Stimulated activated CD8-positive, alpha-beta memory T cell treated with anti-CD3 and anti-CD28 coated beads, Interleukin-4, amount 100 ng/mL, for 4 hours (primary cell): ENCODE data around the gene RGS10.

ENCODE experiments used
- DNase-seq, 2 donors: peaks; one replicate each; pipeline ENCODE4 v3.0.0-alpha.2; 2020; ENCODE audit warnings: low read depth in 2 of 2, low spot score in 1 of 2

Gene RGS10

DNA sequence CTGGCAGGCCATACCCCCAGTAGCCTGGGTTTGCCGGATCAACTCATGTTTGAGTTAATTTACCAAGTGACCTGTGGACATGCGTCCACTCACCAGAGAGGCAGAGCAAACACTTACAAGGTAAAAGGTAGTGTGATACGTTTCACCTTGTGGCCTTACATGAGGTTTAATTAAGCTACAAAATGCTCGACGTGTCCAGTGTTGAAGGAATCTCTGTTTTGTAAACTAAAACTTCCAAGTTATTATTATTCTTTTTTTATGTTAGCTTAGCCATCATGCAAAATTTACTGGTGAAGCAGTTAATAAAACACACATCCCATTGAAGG is 42.9 kb downstream of the RGS10 start:
- DNase-seq: no peak

DNA sequence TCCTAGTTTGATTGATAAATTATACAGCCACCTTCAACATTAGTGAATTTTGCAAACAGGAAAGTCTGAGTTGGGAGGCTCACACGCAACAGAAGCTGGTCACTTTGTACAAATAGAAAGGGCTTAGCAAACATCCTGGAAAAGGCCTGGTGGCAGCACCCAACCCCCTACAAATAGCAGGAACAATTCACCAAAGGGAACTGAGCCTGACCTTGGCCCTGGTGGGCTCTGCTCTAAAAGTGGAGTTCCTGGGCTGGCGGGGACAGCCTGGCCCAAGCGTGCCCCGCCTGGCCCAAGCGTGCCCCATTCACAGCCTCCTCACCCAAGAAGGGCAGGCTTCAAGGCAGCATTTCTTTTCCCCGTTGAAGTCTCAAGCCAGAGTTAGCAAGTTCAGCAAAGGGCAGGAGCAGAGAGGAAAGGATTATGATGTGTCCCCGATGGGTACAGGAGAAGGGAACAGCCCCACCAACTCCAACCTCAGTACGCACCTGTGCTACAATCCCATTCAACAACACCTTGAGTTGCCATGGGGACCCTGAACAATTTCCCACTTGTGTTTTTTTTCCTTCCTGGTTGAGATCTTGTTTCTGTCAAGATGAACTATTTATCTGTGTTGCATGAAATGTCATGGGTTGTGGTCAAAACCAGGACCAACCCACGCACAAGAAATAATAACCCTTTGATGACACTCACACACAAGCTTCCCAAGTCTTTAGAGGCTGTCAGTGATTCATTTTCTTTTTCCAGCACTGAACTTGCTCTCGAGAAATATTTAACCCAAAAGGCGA is 43.4 kb downstream of the RGS10 start:
- no peak for DNase-seq

DNA sequence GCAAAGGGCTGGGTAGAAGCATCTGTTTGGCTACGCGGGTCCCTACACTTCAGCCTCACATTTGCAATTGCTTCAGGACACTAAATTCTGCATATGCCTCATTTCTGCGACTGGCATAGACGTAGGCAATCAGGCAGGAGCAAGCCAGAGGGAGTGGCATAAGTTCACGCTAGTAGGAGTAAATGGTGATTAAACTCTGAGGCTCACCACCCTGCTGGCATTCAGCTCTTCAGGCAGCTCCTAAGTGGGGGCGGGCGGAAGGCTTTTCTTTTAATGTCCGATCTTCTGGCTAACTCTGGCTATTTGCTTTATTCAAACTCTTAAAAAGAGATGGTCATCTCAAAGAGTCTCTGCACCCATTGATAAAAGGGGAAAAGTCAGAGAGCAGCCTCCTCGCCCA is 45.3 kb downstream of the RGS10 start:
- DNase-seq: no peak

DNA sequence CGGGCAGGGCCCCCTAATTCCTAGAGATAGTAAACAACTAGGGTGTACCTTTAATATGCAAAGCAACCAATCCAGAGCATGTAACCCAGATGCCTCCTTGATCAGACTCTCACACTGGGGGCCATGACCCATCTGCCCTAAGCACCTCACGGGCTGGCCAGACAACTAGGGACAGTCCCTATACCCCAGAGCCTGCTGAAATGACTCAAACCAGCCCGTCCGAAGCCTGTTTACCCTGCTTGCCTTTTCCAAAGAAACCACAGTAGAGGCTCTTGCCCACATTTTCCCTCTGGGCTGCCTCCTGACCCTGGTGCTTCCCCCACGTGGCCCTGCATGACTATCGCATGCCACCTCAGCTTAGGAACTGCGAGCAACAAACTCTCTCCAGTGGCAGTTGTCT is 46.2 kb downstream of the RGS10 start:
- no peak for DNase-seq

DNA sequence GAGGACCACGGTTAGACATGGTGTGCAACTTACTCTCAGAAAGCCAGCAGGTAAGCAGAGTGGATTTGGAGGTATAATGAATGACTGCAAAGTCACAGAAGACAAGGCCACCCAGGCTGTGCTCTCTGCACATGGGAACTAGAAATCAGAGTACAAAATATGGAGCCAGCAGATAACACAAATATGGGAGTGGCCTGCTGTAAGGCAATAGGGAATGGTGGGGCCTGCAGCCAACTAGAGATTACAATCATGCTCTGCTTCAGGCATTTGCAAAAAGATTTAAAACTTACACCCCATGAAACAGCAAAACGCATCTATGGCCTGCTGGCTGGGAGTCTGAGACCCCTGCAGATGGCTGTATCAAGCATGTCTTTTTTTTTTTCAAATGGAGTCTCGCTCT is 47.0 kb downstream of the RGS10 start:
- no peak for DNase-seq

DNA sequence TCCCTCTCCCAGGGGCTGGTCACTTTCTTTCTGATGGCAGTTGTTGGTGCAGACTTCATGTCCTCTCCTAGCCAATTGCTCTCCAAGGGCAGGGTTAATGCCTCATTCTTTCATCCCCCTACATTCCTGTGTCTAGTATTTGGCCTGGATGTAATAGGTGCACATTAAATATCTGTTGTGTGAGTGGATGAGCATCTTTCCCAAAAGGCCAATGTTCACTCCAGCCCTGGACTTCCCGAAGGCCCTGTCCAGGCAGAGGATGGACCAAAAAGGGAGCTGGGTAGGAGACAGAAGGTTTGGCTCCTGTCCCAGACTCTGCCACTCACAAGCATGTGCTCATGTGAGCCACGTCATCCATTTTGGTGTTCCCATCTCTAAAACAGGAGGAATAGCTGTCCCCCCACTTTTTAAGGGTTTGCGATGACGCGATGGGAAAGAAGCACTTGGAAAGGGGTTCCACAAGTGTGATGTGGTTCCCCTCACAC is 47.5 kb downstream of the RGS10 start:
- no peak for DNase-seq

DNA sequence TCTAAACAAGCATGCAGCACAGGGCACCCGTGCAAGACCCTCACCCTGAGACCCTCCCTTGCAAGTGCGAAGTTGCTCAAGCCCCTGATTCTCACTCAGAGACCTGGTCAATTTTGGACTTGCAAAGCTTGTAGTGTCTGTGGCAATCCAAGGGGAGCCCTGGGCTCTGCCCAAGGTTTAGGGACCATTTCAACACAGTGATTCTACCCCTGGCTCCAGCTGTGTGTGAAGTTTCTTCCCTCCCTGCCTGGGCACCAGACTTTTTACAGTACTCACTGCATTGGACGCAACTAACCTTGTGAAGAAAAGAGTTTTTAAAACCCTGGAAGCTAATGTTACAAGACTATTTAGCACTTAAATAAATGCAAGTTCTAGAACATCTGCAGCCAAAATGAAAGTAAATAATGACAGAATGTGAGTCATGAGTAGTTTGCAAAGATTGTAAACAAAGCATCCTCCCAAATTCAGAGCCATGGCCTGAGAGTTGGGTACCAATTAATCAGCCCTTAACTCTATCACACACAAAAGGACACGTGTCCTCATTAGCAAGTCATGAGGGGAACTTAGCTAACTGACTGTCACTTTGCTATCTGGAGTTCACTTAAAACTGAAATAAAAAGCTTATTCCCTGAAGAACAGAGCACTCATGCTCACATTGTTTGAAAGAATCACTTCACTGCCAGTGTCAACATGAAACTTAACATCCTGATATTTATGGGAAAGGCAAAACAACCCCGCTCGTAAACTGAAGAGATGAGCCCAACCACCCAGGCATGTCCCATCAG is 48.1 kb downstream of the RGS10 start:
- no peak for DNase-seq

DNA sequence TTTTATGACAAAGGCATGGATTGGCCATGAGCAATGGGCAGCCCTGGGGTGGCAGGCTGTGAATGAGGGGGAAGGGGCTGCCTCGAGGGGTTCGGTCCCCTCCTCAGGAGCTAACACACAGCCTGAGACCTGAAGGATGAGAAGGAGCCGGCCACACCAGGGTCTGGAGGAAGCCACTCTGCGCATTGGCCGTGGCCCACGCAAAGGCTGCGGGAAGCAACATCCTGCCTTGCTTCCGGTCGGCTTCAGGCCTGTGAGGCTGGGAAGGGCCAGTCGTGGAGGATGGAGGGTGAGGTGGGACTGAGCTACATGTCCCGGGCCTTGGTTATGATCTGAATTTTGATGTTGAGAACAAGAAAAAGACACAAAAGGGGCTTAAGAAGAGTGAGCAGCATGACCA is 49.4 kb downstream of the RGS10 start:
- DNase-seq: no peak

DNA sequence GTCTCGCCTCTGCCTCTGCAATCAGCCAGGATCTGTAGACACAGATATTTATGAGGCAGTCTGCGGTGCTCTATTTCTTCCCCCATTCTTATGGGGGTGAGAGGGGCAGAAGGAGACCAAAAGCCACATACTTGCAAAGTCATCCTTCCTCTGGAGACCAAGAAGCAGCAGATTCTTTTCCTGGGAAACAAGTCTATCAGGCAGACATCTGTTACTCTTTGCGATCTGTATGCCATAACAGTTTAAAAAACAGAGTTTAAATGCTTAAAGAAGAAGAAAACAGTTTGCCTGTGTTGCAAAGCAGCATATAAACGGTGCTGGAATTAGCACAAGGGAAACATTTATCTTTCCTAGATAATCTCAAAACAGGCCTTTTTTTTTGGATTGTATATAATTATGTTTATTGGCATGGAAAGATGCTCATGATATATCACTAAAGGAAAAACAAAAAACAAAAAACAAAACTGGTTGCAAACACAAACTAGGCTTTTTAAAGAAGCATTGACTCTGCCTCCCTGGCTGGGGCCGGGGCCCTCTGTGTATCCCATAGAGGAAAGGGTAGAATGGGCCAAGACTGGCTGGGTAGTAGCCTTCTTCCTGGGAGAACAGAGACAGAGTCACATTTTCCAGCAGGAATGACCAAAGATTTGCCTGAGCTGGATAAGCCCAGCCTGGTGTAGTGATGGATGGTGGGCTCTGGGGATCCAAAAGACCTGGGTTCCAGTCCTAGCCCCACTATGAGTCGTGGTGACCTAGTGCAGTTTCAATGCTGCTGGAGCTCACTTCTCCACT is 50.4 kb downstream of the RGS10 start:
- DNase-seq: no peak

DNA sequence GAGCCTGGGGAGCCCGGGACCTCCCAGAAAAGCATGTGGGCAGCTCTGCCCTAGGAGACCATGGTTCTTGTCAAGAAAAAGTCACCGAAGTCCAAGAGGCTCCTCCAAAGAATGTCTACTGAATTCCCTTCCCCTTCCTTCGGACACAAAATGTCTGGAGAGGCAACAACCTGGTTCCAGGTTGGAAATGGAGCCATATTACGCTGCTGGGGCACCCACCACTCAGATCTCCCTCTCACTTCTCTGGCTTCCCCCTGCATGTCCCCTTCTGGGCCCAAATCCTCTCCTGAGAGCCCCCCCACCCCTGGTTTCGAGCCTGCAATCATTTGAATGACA is 52.6 kb downstream of the RGS10 start:
- DNase-seq: no peak

DNA sequence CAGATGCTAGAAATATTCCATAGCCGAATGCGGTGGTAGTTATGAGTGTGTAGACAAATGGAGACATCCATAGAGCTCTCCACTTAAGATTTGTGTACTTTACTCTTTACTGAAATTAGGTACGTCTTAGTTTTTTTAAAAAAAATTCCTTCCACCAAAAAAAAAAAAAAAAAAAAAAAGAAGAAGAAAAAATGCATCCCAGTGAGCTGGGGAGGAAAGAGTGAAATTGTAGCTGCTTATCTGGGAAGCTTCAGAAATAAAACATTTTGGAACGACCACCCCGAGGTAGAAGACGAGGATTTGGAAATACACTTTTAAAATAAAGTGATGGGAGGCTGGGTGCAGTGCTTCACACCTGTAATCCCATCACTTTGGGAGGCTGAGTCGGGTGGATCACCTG is 53.8 kb downstream of the RGS10 start:
- DNase-seq: no peak

DNA sequence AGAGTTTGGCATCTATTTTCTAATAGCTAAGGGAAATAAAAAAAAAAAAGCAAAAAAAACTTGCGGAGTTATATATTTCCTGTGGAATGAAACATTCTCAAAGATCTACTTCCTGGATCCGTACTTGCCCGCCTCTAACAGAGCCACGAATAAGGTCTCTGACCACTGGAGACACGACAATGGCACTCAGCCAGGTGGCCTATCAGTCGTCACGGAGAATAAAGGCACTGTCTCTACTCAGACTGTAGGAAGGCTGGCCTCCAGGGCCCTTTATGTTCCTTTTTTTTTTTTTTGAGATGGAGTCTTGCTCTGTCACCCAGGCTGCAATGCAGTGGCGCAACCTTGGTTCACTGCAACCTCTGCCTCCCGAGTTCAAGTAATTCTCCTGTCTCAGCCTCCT is 58.7 kb downstream of the RGS10 start:
- DNase-seq: no peak

DNA sequence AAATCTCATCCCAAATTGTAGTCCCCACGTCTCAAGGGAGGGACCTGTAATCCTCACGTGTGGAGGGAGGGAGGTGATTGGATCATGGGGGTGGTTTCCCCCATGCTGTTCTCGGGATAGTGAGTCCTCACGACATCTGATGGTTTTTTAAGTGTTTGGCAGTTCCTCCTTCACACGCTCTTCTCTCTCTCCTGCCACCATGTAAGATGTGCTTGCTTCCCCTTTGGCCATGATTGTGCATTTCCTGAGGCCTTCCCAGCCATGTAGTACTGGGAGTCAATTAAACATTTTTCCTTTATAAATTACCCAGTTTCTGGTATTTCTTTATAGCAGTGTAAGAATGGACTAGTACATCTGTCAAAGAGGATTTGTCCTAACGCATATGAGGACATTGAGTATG is 59.5 kb downstream of the RGS10 start:
- DNase-seq: no peak

DNA sequence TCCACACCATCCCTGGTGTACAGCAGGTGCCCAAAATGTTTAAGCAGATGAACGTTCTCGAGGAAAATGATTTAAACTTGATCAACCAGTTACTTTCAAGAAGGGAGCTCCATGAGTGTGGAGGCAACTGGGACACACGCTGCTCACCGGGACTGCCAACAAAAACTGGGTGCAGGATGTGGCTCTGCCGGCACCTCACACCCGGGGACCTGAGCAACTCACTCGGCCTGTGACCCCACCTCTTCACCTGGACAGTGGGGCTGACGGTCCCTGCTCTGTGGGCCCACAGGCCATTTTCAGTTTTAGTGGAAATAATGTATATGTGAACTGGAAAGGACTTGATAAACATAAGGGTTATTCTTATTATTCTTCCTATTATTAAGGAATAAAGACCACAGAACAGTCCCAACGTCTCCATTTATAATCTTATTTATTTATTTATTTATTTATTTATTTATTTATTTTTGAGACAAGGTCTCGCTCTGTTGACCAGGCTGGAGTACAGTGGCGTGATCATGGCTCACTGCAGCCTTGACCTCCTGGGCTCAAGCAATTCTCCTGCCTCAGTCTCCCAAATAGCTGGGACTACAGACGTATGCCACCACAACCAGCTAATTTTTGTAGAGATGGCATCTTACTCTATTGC is 60.6 kb downstream of the RGS10 start:
- DNase-seq: no peak

DNA sequence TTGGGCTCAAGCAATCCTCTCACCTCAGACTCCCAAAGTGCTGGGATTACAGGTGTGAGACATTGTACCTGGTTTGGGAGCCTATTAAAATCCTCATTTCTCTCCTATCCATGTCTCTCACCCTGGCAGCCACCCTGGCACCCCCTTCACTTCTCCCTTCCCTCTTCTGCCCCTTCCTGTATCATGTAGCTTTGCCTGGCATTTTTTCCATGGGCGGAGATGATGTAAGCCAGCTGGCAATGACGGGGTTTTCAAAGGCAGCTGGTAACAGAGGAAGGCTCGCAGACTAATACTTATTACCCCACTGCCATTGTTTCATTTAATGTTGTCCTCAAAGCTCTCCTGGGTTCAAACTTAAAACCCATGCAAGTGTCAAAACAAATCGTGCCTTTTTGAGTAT is 61.9 kb downstream of the RGS10 start:
- no peak for DNase-seq

DNA sequence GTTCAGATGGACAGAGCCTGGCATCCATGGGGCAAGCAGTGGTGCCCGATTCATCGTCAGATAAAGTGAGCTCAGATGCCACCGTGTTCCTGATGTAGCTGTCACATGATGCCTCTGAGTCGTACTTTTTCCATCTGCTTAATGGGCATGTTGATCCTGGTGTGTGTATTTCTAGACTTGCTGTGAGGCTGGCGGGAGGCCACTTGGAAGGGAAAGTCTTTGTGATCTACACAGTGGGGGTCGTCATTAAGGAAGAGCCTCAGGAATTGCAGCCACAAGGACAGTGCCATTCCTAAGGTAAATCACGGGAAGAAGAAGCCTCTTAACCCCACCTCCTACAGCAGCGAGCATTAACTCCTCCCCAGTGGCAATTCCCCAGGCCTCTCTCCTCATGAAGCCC is 63.0 kb downstream of the RGS10 start:
- no peak for DNase-seq

DNA sequence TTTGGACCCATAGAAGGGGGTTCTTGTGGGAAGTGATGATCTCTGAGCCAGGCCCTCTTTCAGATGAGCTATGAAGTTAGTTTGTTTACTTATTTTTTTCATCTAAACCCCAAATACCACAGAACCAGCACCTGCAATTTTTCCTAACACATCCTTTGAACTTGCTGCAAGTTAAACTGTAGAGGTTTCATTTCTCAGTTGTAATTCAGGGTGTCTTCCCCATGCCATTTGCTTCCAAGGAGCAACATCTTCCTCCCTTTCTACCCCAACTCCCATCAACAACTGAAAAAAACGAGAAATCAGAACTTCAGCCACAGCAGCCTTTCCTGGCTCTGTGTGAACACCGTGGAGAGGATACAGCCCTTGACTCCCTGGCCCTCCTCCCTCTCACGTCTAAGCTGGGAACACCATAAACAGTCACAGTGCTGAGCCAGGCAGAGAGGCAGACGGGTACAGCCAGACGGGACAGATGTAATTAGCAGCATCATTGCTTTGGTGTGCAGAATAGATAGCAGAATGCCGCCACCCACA is 63.6 kb downstream of the RGS10 start:
- no peak for DNase-seq

DNA sequence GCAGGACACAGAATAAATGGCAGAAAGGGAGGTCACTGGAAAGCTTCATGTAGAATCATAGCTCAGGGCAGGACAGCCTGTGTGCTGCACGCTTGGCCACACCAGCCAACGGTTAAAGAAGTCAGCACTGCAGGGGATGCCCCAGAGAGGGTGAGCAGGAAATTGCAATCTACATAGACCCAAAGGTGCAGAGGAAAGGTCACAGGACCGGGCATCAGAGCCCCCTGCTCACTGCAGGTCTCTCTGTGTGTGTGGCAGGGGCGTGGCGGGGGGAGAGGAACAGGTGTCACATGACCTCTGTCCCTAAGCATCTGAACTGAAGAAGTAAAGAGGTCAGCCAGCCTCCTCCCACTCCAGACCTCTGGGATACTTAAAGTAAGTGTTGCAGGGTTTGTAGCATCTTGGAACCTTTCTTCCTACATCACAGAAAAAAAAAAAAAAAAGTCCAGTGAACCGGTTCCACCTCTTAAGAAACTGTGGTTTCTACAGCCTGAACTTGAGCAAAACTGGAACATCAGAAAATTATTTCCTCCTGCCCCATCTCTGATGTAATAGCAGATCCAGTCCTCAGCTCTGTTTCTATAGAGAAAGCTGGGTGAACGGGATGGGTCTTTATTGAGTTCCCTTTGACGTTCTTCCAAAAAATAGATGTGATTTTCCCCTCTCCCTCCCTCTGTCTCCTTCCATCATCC is 64.3 kb downstream of the RGS10 start:
- no peak for DNase-seq

DNA sequence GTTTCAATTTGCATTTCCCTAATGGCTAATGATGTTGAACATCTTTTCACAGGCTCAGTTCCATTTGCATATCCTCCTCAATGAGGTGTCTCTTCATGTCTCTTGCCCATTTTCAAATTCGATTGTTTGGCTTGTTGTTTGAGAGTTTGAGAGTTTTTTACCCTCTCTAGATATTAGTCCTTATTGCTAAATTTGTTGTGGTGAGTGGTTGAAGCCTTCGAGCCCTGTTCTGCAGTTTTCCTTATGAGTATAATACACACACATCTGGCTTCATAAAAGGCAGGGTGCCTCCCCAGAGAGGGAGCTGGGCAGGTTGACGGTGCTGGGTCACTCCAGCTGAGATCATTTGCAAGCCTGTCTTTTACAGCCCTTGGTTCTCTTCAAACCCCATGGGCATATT is 65.1 kb downstream of the RGS10 start:
- no peak for DNase-seq

DNA sequence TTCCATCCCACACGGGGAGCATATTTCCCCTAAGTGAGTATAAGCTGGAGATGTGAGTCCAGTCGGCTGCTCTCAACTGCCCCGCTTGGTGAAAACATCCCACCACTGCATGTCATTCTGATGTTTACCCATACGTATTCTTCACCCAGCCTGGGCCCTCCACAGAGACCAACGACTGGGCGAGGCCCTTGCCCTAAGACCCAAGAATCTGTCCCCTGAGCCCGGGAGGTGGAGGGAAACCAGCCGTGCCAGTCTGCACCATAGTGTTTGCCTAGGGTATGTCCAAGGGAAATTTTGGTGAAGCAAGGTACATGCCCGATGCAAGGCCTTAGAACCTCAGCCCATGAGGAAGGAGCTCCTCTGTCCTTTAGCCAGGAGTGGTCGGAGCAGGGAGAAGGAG is 67.9 kb downstream of the RGS10 start:
- DNase-seq: no peak

DNA sequence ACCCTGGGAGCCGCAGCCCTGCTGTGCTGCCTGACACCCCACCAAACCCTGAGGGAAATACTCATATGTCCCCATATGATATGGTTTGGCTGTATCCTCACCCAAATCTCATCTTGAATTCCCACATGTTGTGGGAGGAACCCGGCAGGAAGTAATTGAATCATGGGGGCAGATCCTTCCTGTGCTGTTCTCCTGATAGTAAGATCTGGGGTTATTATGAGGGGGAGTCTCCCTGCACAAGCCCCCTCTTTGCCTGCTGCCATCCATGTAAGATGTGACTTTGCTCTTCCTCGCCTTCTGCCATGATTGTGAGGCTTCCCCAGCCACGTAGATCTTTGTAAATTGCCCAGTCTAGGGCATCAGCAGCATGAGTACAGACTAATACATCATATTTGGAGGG is 68.7 kb downstream of the RGS10 start:
- no peak for DNase-seq
